PC-9 (cell line): Measurements from ENCODE around the gene FBXL17. TPM values are rescaled to one million over a fixed set of nuclear protein-coding genes. Genes with fewer than 3 reads are reported as not detected.

Experiments used
- Bru-seq: library from RNA; stranded (reverse); fragments of 400-500 nt; gene quantifications from one replicate; lab custom pipeline; 2021; lab: Mats Ljungman, UMichigan
- BruChase-seq, 2 experiments: library from RNA; stranded (reverse); fragments of 400-500 nt; gene quantifications; one replicate each; lab custom pipeline; 2021; lab: Mats Ljungman, UMichigan
- BruUV-seq: library from RNA; stranded (reverse); fragments of 400-500 nt; replicated peaks from 2 replicates; lab custom pipeline; 2021; lab: Mats Ljungman, UMichigan
- CTCF ChIA-PET: fragments of 300-600 bp; sonication (Branson Sonifier 250); formaldehyde crosslinking; loops from one replicate; lab custom pipeline; 2022; ENCODE audit warnings: antibody characterized with exemption; lab: Charles Lee
- POLR2A ChIA-PET: fragments of 300-600 bp; sonication (Branson Sonifier 250); formaldehyde crosslinking; loops from one replicate; lab custom pipeline; 2022; ENCODE audit warnings: antibody characterized with exemption; ENCODE audit not compliant: unreplicated experiment; lab: Charles Lee
- DNase-seq, 2 experiments: peaks; one replicate each; pipeline versions ENCODE4 v3.0.0 to v3.0.0-alpha.2; 2015 to 2022; ENCODE audit warnings: mixed read lengths in 1 of 2
- H2AFZ ChIP-seq: fragments of 200-600 bp; sonication (generic); 2 replicates; pipeline ENCODE4 v1.8.1; 2017; ENCODE audit warnings: antibody characterized with exemption
- H3F3A ChIP-seq: fragments of 200-600 bp; sonication (generic); 2 replicates; pipeline ENCODE4 v1.8.1; 2017; ENCODE audit warnings: antibody characterized with exemption, mild to moderate bottlenecking, low read depth; ENCODE audit not compliant: insufficient read depth
- H3K27ac ChIP-seq: fragments of 200-600 bp; sonication (generic); 2 replicates; pipeline ENCODE4 v1.6.1; 2016; ENCODE audit warnings: mixed run types
- H3K27me3 ChIP-seq: fragments of 200-600 bp; sonication (generic); 2 replicates; pipeline ENCODE4 v1.6.1; 2016; ENCODE audit warnings: low read depth, mixed run types; ENCODE audit not compliant: insufficient read depth
- H3K36me3 ChIP-seq: fragments of 200-600 bp; sonication (generic); 2 replicates; pipeline ENCODE4 v1.6.1; 2016; ENCODE audit warnings: low read depth, mixed run types
- H3K4me1 ChIP-seq: fragments of 200-600 bp; sonication (generic); replicated peaks from 2 replicates; pipeline ENCODE4 v1.6.1; 2016; ENCODE audit warnings: mixed run types; ENCODE audit not compliant: insufficient read depth
- H3K4me2 ChIP-seq: fragments of 200-600 bp; sonication (generic); 2 replicates; pipeline ENCODE4 v1.6.1; 2017; ENCODE audit warnings: mixed run types
- H3K4me3 ChIP-seq: fragments of 200-600 bp; sonication (generic); 2 replicates; pipeline ENCODE4 v1.6.1; 2016; ENCODE audit warnings: mixed run types
- H3K79me2 ChIP-seq: fragments of 200-600 bp; sonication (generic); 2 replicates; pipeline ENCODE4 v1.6.1; 2017; ENCODE audit warnings: low read depth, mixed run types
- H3K9me2 ChIP-seq: fragments of 200-600 bp; sonication (generic); 2 replicates; pipeline ENCODE4 v1.8.1; 2017; ENCODE audit warnings: mild to moderate bottlenecking; ENCODE audit not compliant: insufficient read depth
- H3K9me3 ChIP-seq: fragments of 200-600 bp; sonication (generic); 2 replicates; pipeline ENCODE4 v1.8.1; 2016; ENCODE audit warnings: low read depth; ENCODE audit not compliant: insufficient read depth
- H4K20me1 ChIP-seq: fragments of 200-600 bp; sonication (generic); 2 replicates; pipeline ENCODE4 v1.8.1; 2017; ENCODE audit not compliant: insufficient read depth
- EZH2 ChIP-seq: fragments of 200-600 bp; sonication (generic); IDR thresholded peaks from 2 replicates; pipeline ENCODE4 v1.8.0; 2017; ENCODE audit warnings: antibody characterized with exemption, low read depth
- intact Hi-C: fragments of 100-400 bp; cut with micrococcal nuclease; formaldehyde crosslinking; loops from one replicate; pipeline ENCODE4 v1.10.0; 2022; ENCODE audit not compliant: unreplicated experiment
- long read RNA-seq: library from polyadenylated mRNA; stranded (forward); transcript quantifications from one replicate; pipeline ENCODE4 v2.0.0, GENCODE V29; 2022
- total RNA-seq: library from RNA; stranded (reverse); gene quantifications from 2 replicates; pipeline ENCODE4 v1.2.3, GENCODE V29; 2021
- TF ChIP-seq, protein P1 (sequence below): fragments of 200-600 bp; sonication (generic); conservative IDR thresholded peaks from 2 replicates; pipeline ENCODE4 v1.6.1; 2017; ENCODE audit warnings: mixed run types, antibody characterized with exemption, mild to moderate bottlenecking, moderate library complexity

Gene FBXL17
- total RNA-seq (14.7 and 19.5 TPM in 2 replicates), Bru-seq, nascent RNA (percentile 69 among the genes with signal in this experiment), BruChase-seq, experiment 1, labeled RNA remaining after a 2-hour chase (percentile 72 among the genes with signal in this experiment), BruChase-seq, experiment 2, labeled RNA remaining after a 6-hour chase (percentile 59 among the genes with signal in this experiment)
- long read RNA-seq, full-length matches to known transcripts: 3 of 7 reads
- long read RNA-seq, partial matches to known transcripts: 0 of 7 reads
- long read RNA-seq, other reads (novel, unspliced or antisense): 4 of 7 reads

DNA sequence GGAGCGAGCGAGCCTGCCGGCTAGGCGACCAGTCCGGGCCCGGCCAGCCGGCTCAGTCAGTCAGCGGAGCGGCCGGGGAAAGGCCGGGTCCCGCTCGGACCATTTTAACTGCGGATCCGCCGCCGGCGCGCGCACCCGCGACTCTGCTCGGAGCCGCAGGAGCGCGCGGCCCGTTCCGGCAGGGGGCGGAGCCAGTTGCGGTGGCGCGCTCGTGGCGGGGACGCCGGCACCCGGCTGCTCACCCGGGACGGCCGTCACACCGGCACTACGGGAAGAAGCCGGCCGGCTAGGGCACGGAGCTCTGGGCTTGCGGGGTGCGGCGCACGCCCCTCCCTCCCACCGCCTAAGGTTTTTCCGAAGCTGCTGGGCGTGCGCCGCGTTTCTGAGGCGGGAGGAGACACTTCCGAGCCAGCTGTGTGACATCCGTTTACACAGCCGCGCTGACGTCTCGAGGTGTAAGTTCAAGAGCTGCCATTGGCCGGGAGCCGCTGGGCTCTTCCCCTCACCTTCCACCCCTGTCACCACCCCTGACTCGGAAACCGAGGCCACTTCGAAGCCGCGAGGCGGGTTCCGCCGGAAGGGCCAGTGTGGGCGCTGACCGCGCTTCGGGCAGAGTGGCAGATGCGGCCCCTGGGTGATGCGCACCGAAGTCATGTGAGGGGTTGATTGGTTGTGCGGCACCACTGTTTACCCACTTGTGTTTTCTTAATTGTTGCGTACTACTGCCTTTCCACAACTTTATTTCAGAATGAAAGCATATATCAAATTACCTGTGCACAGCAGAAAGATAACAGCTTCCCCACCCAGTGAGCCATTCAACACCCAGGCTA, at the start of gene FBXL17:
Gene FBXL17, minus strand, starts transcription at position 145 of the 830 bp plus-strand sequence.
- H3K4me3 ChIP-seq: peak within 1 kb of the TSS; percentile 77
- H3K36me3 ChIP-seq: no peaks in the 10 kb centered on the region
- peak within 1 kb of the TSS; percentile 96 for H3K4me2 ChIP-seq
- peak within 1 kb of the TSS; percentile 91 for H2AFZ ChIP-seq
- no peaks in the 10 kb centered on the region; the same call in 1 of the 2 replicates for H4K20me1 ChIP-seq
- H3K9me3 ChIP-seq: no peaks in the 10 kb centered on the region
- peaks cover 41% of the 10 kb centered on the region for H3K4me1 ChIP-seq
- ChIA-PET POLR2A (interaction anchor here (0.6 to 0.7 kb wide), 3 partner anchors 1357 to 1983 kb away, joined by 3 to 5 read pairs (median 4); no protein-coding TSS in a partner anchor), CTCF (no interaction called here)
- H3K27me3 ChIP-seq: no peaks in the 10 kb centered on the region
- TSS peak; percentile 60 for BruUV-seq
- intact Hi-C loops: no loop called here
- H3F3A ChIP-seq: peaks cover 11% of the 10 kb centered on the region; the same call in 1 of the 2 replicates
- H3K79me2 ChIP-seq: peaks cover 35% of the 10 kb centered on the region
- no peak for TF ChIP-seq EZH2
- TF ChIP-seq, protein P1, sequence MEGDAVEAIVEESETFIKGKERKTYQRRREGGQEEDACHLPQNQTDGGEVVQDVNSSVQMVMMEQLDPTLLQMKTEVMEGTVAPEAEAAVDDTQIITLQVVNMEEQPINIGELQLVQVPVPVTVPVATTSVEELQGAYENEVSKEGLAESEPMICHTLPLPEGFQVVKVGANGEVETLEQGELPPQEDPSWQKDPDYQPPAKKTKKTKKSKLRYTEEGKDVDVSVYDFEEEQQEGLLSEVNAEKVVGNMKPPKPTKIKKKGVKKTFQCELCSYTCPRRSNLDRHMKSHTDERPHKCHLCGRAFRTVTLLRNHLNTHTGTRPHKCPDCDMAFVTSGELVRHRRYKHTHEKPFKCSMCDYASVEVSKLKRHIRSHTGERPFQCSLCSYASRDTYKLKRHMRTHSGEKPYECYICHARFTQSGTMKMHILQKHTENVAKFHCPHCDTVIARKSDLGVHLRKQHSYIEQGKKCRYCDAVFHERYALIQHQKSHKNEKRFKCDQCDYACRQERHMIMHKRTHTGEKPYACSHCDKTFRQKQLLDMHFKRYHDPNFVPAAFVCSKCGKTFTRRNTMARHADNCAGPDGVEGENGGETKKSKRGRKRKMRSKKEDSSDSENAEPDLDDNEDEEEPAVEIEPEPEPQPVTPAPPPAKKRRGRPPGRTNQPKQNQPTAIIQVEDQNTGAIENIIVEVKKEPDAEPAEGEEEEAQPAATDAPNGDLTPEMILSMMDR: no peak
- peak within 1 kb of the TSS; percentile 68 for H3K27ac ChIP-seq
- DNase-seq: peak; percentile 86 to 93
- no peaks in the 10 kb centered on the region for H3K9me2 ChIP-seq

DNA sequence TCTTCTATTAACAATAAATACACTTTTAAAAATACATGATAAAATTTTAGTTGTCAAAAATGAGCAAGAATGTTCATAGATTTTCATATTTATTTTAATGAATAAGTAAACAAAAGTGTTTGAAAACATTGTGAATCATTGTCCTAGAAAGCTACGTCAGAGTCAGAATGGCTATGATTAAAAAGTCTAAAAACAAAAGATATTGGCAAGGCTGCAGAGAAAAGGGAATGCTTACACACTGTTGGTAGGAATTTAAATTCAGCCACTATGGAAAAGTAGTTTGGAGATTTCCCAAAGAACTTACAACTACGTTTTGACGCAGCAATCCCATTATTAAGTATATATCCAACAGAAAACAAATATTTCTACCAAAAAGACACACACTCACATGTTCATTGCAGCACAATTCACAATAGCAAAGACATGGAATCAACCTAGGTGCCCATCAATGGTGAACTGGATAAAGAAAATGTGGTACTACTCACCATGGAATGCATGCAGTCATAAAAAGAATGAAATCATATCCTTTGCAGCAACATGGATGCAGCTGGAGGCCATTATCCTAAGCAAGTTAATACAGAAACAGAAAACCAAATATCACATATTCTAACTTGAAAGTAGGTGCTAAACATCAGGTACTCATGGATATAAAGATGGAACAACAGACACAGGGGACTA, 49.2 kb upstream of the FBXL17 start:
- CTCF ChIA-PET: no interaction called here
- intact Hi-C loops: no loop called here
- H3K36me3 ChIP-seq: no peaks in the 10 kb centered on the region

More for the DNA sequence above, 49.2 kb upstream of the FBXL17 start:
- POLR2A ChIA-PET: no interaction called here
- no peak for DNase-seq
- no TSS peak for BruUV-seq
- H4K20me1 ChIP-seq: no peaks in the 10 kb centered on the region
- no peaks in the 10 kb centered on the region for H3K27me3 ChIP-seq
- no peaks in the 10 kb centered on the region for H3K79me2 ChIP-seq
- H2AFZ ChIP-seq: peak overlapping the region; percentile 54; the same call in 1 of the 2 replicates
- 0 out of 2 replicates have a peak overlapping the region, but pooled peaks have one; percentile 14 for H3K4me2 ChIP-seq
- H3F3A ChIP-seq: no peaks in the 10 kb centered on the region
- no peak overlapping the region for H3K27ac ChIP-seq
- no peak for TF ChIP-seq EZH2
- TF ChIP-seq, protein P1: no peak
- 0 out of 2 replicates have a peak, but pooled peaks cover 4% of the 10 kb centered on the region for H3K4me1 ChIP-seq
- H3K9me2 ChIP-seq: no peaks in the 10 kb centered on the region; the same call in 1 of the 2 replicates
- H3K4me3 ChIP-seq: no peak overlapping the region
- H3K9me3 ChIP-seq: no peaks in the 10 kb centered on the region
